ENCODE data around the gene RNU1-3.
"Not testable (repeated sequence)": the region's sequence is repeated elsewhere in the genome, so short reads cannot be mapped to it uniquely, and the experiment has no call there.

The RNU1-3 gene

DNA sequence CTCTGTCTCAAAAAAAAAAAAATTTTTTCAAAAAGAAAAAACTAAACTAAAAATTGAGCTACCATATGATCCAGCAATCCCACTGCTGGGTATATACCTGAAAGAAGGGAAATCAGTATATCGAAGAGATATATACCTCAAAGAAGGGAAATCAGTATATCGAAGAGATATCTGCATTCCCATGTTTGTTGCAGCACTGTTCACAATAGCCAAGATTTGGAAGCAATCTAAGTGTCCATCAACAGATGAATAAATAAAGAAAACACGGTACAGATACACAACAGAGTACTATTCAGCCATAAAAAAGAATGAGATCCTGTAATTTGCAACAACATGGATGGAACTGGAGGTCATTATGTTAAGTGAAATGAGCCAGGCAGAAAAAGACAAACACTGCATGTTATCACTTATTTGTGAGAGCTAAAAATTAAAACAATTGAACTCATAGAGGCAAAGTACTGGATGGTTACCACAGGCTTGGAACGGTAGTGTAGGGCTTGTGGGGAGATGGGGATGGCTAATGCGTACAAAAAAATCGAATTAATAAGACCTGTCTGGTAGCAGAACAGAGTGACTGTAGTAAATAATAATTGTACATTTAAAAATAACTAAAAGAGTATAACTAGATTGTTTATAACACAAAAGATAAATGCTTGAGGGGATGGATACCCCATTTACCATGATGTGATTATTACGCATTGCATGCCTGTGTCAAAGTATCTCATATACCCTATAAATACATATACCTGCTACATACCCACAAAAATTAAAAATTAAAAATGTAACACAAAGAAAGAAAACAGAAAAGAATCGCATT is 25.4 kb downstream of the RNU1-3 start:
- not testable (repeated sequence) for H3K4me2 ChIP-seq (ENCODE audit: low read length); H3K27ac ChIP-seq (ENCODE audit: low read depth, low read length, poor library complexity, severe bottlenecking); H2AFZ ChIP-seq (ENCODE audit: low read length); H4K20me1 ChIP-seq (ENCODE audit: insufficient read depth, low read length); H3K9ac ChIP-seq (ENCODE audit: low read length); H3K4me3 ChIP-seq (ENCODE audit: low read depth, low read length, poor library complexity, severe bottlenecking); H3K9me3 ChIP-seq (ENCODE audit: low read length); H3K9me2 ChIP-seq (ENCODE audit: low read depth, low read length); H3K27me3 ChIP-seq (ENCODE audit: insufficient read depth, low read length); H3K36me3 ChIP-seq (ENCODE audit: insufficient read depth, low read length); H3F3A ChIP-seq (ENCODE audit: insufficient read depth, low read length)
- peaks cover 26% of the 10 kb centered on the region for H3K4me1 ChIP-seq (ENCODE audit: insufficient read depth, low read length, severe bottlenecking)
- peaks cover 11% of the 10 kb centered on the region for H3K79me2 ChIP-seq (ENCODE audit: insufficient read depth, low read length)

DNA sequence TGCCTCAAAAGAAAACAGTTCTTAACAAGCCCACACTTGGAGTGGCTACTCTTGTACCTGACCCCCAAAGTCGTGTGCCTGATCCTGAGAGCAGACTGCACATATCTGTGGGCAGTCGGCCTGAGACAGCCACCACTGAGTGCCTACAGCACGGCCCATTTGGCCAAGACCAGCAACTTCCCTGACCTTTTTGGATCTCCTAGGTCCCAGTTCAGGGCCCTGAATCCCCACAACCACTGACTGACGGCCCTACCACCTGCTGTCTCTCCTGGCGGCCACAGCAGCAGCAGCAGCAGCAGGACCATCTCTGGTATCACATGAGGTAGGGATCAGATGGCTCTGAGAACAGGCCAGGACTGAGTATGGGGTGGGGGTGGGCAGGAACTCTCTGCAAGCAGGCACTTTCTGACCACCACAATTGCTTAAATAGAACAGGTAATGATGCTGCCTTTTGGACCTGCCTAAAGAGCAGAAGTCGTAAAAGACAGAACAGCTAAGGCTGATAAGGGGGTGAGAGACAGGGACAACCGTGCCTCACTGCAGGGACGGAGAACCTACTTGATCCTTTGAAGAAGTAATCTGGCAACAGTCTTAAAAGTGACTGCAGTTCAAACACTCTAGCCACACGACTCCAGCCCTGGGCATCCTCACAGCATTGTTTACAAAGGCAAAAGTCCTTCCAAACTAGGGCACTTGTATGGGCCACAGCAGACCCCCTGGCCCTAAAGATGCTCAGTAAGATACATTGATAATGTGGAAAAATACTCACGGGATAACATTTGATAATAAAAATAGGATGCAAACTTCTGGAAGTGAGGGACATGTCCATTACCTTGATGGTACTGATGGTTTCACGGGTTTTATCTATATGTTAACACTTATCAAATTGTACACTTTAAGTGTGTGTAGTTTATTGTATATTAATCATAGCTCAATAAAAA is 27.4 kb downstream of the RNU1-3 start:
- not testable (repeated sequence) for H2AFZ ChIP-seq (ENCODE audit: low read length); H3K9me3 ChIP-seq (ENCODE audit: low read length); H3K9ac ChIP-seq (ENCODE audit: low read length); H3K4me2 ChIP-seq (ENCODE audit: low read length); H4K20me1 ChIP-seq (ENCODE audit: insufficient read depth, low read length); H3K4me3 ChIP-seq (ENCODE audit: low read depth, low read length, poor library complexity, severe bottlenecking); H3K27ac ChIP-seq (ENCODE audit: low read depth, low read length, poor library complexity, severe bottlenecking); H3K9me2 ChIP-seq (ENCODE audit: low read depth, low read length); H3K36me3 ChIP-seq (ENCODE audit: insufficient read depth, low read length); H3F3A ChIP-seq (ENCODE audit: insufficient read depth, low read length); H3K27me3 ChIP-seq (ENCODE audit: insufficient read depth, low read length)
- Histone ChIP-seq H3K79me2 (ENCODE audit: insufficient read depth, low read length) (peaks cover 11% of the 10 kb centered on the region), H3K4me1 (ENCODE audit: insufficient read depth, low read length, severe bottlenecking) (peaks cover 17% of the 10 kb centered on the region)

DNA sequence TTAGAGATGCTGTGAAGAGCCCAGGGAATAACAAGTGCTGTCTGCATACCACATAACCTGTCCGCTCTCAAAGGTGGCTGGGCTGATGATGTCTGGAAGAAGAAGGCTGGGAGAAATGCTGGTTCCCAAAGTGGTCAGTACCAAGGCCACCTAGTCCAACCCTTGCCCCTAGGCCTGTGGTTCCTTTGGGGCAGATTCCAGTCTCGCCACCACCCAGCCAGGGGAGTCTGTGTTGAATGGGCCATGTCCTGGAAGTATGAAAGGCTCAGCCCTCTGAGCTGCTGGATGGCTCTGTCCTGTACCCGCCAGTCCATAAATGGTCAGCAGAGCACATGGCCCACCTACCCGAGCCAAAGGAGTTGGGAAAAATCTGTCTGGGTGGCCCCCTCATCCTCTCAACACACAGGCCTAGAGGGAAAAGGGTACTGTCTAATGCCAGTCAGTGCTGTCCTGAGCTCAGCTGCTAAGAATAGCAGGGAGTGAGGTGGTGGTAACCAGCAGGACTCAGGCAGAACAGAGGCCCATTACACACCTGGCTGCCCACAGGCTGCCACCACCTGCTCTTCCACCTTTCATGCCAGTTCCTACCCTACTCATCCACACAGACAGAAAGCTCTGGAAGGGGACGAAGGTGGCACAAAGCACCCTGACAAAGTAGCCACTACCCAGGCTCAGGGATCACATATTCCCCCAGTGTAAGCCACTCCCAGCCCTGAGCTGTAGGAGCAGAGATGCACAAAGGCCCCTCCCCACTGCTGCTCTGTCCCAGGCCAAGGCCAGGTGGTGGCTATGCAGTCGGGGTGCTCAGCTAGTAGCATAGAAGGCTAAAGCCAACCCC is 28.6 kb downstream of the RNU1-3 start:
- not testable (repeated sequence) for H2AFZ ChIP-seq (ENCODE audit: low read length); H3K4me2 ChIP-seq (ENCODE audit: low read length); H3K27ac ChIP-seq (ENCODE audit: low read depth, low read length, poor library complexity, severe bottlenecking); H3K27me3 ChIP-seq (ENCODE audit: insufficient read depth, low read length); H3K4me1 ChIP-seq (ENCODE audit: insufficient read depth, low read length, severe bottlenecking); H3K9me2 ChIP-seq (ENCODE audit: low read depth, low read length); H3K9ac ChIP-seq (ENCODE audit: low read length); H3F3A ChIP-seq (ENCODE audit: insufficient read depth, low read length); H3K4me3 ChIP-seq (ENCODE audit: low read depth, low read length, poor library complexity, severe bottlenecking); H4K20me1 ChIP-seq (ENCODE audit: insufficient read depth, low read length); H3K9me3 ChIP-seq (ENCODE audit: low read length); H3K36me3 ChIP-seq (ENCODE audit: insufficient read depth, low read length); H3K79me2 ChIP-seq (ENCODE audit: insufficient read depth, low read length)

DNA sequence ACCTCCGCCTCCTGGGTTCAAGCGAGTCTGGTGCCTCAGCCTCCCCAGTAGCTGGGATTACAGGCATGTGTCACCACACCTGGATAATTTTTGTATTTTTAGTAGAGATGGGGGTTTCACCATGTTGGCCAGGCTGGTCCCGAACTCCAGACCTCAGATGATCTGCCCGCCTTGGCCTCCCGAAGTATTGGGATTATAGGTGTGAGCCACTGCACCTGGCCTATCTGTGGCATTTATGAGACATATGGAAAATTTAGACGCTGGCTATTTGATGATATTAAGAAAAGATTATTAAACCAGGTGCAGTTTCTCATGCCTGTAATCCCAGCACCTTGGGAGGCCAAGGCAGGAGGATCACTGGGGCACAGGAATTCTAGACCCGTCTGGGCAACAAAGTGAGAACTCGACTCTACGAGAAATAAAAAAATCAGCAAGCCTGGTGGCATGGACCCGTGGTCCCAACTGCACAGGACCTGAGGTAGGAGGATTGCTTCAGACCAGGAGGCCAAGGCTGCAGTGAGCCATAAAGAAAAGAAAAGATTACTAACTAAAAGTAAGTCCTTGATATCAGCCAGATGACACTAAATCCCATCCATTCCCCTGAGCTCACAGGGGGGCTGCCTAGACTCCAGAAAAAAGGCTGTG is 30.1 kb downstream of the RNU1-3 start:
- not testable (repeated sequence) for H4K20me1 ChIP-seq (ENCODE audit: insufficient read depth, low read length); H3K9me2 ChIP-seq (ENCODE audit: low read depth, low read length); H3K9me3 ChIP-seq (ENCODE audit: low read length); H2AFZ ChIP-seq (ENCODE audit: low read length); H3K27ac ChIP-seq (ENCODE audit: low read depth, low read length, poor library complexity, severe bottlenecking); H3K4me1 ChIP-seq (ENCODE audit: insufficient read depth, low read length, severe bottlenecking); H3K27me3 ChIP-seq (ENCODE audit: insufficient read depth, low read length); H3F3A ChIP-seq (ENCODE audit: insufficient read depth, low read length); H3K4me3 ChIP-seq (ENCODE audit: low read depth, low read length, poor library complexity, severe bottlenecking); H3K4me2 ChIP-seq (ENCODE audit: low read length); H3K9ac ChIP-seq (ENCODE audit: low read length); H3K79me2 ChIP-seq (ENCODE audit: insufficient read depth, low read length)
- H3K36me3 ChIP-seq (ENCODE audit: insufficient read depth, low read length) = peaks cover 23% of the 10 kb centered on the region; the same call in 1 of the 2 replicates

DNA sequence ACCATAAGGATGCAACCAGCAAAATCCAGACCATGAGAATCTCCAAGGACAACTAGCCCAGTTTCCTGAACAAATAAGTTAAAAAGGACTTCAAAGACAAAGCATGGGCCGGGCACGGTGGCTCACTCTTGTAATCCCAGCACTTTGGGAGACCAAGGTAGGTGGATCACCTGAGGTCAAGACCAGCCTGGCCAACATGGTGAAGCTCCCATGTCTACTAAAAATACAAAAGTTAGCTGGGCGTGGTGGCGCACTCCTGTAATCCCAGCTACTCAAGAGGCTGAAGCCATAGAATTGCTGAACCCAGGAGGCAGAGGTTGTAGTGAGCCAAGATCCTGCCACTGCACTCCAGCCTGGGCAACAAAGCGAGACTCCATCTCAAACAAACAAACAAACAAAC is 30.8 kb downstream of the RNU1-3 start:
- H3K9me3 ChIP-seq (ENCODE audit: low read length); H3K27me3 ChIP-seq (ENCODE audit: insufficient read depth, low read length); H4K20me1 ChIP-seq (ENCODE audit: insufficient read depth, low read length); H3K27ac ChIP-seq (ENCODE audit: low read depth, low read length, poor library complexity, severe bottlenecking); H3K4me3 ChIP-seq (ENCODE audit: low read depth, low read length, poor library complexity, severe bottlenecking); H2AFZ ChIP-seq (ENCODE audit: low read length); H3K4me1 ChIP-seq (ENCODE audit: insufficient read depth, low read length, severe bottlenecking); H3K9ac ChIP-seq (ENCODE audit: low read length); H3F3A ChIP-seq (ENCODE audit: insufficient read depth, low read length); H3K79me2 ChIP-seq (ENCODE audit: insufficient read depth, low read length); H3K4me2 ChIP-seq (ENCODE audit: low read length); H3K9me2 ChIP-seq (ENCODE audit: low read depth, low read length): not testable (repeated sequence)
- peaks cover 31% of the 10 kb centered on the region; the same call in 1 of the 2 replicates for H3K36me3 ChIP-seq (ENCODE audit: insufficient read depth, low read length)

DNA sequence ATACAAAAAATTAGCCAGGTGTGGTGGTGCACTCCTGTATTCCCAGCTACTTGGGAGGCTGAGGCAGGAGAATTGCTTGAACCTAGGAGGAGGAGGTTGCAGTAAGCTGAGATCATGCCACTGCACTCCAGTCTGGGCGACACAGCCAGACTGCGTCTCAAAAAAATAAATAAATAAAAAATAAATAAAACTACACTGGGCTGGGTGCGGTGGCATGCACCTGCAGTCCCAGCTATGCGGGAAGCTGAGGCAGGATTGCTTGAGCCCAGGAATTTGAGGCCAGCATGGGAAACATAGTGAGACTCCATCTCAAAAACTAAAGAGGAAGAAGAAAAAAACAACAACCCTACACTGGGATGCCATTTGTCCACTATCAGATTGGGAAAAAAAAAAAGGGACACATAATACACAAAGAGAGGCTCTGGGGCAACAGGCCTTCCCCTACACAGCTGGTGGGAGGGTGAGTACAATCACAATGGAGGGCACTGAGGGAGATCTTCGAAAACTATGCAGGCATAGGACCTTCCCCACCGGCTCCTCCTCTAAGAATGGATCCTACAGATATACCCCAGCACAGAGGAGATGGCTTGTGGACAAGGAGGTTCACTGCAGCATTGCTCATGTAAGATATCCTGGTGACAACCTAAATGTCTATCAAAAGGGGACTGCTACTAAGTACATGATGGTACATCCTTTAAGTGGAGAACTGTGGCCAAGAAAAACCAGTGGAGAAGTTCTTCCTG is 33.0 kb downstream of the RNU1-3 start:
- peaks cover 45% of the 10 kb centered on the region for H3K36me3 ChIP-seq (ENCODE audit: insufficient read depth, low read length)

More for the DNA sequence above, 33.0 kb downstream of the RNU1-3 start:
- H3K9me2 ChIP-seq (ENCODE audit: low read depth, low read length); H3K79me2 ChIP-seq (ENCODE audit: insufficient read depth, low read length); H4K20me1 ChIP-seq (ENCODE audit: insufficient read depth, low read length); H3K27me3 ChIP-seq (ENCODE audit: insufficient read depth, low read length); H3K4me2 ChIP-seq (ENCODE audit: low read length); H3K9me3 ChIP-seq (ENCODE audit: low read length); H3K27ac ChIP-seq (ENCODE audit: low read depth, low read length, poor library complexity, severe bottlenecking); H3K9ac ChIP-seq (ENCODE audit: low read length); H2AFZ ChIP-seq (ENCODE audit: low read length); H3K4me3 ChIP-seq (ENCODE audit: low read depth, low read length, poor library complexity, severe bottlenecking); H3F3A ChIP-seq (ENCODE audit: insufficient read depth, low read length); H3K4me1 ChIP-seq (ENCODE audit: insufficient read depth, low read length, severe bottlenecking): not testable (repeated sequence)

Data from OCI-LY1 (cell line).